Activated CD4-positive, alpha-beta T cell treated with anti-CD3 and anti-CD28 coated beads for 1 hour (primary cell): ENCODE data around the gene FANK1.
"Not testable (repeated sequence)": the region's sequence is repeated elsewhere in the genome, so short reads cannot be mapped to it uniquely, and the experiment has no call there.

Experiments
- DNase-seq: peaks from one replicate; pipeline ENCODE4 v3.0.0-alpha.2; 2020

The FANK1 gene

DNA sequence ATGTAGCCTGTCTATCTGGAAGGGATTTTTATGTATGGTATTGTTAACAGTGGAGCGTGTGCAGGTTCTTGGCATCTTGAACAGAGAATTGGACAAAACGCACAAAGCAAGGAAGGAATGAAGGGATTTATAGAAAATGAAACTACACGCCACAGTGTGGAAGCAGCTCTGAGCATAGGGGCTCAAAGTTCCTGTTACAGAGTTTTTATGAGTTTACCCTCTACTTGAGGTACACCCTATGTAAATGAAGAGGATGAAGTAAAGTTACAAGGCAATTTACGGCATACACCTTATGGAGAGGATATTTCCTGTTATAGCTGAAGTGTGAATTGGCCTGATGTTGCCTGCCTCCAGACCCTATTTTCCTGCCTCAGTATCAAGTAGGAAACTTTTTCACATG is 33.3 kb downstream of the FANK1 start:
- no peak for DNase-seq

DNA sequence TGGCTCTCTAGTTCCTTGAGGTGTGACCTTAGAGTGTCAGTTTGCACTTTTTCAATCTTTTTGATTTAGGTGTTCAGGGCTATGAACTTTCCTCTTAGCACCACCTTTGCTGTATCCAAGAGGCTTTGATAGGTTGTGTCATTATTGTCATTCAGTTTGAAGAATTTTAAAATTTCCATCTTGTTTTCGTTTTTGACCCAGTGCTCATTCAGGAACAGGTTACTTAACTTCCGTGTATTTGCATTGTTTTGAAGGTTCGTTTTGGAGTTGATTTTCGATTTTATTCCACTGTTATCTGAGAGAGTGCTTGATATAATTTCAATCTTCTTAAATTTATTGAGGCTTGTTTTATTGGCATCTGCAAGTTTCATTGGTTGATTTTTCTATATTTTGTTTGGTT is 37.3 kb downstream of the FANK1 start:
- DNase-seq: no peak

GRCh38 chr10:125936331-125936730 is 40.0 kb downstream of the FANK1 start:
- no peak for DNase-seq

DNA sequence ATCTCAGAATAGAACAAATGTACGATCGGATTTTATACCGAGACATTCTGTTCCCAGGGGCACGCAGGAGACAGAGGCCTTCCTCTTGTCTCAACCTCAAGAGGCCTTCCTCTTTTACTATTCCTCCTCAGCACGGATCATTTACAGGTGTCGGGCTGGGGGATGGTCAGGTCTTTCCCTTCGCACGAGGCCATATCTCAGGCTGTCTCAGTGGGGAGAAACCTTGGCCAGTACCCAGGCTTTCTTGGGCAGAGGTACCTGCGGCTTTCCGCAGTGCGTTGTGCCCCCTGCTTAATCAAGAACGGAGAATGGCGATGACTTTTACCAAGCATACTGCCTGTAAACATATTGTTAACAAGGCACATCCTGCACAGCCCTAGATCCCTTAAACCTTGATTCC is 44.2 kb downstream of the FANK1 start:
- no peak for DNase-seq

GRCh38 chr10:125951290-125951689 is 54.9 kb downstream of the FANK1 start:
- DNase-seq: no peak

DNA sequence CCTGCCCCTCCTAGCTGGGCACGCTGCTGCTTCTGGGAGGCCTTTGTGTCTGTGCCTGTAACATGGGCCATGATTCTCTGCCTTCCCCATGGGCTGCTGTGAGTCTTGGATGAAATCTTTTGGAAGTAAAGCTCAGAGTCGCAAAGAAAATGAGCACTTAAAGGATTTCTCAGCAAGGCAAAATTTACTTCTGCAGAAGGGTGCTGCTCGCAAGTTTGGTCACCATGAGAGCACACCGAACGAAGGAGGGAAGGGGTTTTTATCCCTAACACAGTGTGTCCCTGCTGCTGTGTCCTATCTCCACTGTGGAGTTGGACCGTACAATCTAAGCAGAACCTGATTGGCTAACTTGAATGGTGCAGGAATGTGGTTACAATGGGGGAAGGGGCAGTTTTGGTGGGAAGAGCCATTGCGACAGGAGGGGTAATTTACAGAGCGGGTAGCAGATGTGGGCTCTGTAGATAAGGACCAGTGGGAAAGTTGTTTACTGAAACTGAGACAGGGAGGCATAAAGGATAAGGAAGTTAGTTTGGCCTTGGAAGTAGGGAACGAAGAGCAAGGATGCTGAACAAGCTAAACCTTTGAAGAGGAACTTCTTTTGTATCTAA is 57.5 kb downstream of the FANK1 start:
- no peak for DNase-seq

DNA sequence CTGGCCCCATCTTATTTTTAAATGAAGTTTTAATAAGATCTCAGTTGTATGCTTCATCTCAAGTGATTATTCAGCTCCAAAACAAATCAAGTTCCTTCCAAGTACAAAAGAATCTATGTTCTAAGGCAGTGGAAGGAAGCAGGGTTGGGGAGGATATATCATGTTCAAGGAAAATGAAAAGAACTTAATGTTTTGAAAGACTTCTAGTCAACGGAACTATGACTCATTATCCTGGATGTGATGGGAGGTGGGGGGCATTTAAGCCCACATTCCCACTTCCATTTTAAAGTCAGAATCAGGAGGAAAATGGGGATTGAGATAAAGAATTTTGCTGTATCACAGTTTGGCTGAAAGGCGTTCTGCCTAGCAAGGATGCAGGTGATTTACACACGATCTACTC is 59.4 kb downstream of the FANK1 start:
- DNase-seq: no peak

- no peak for DNase-seq
Observed at GRCh38 chr10:125961743-125962142, 65.4 kb downstream of the FANK1 start.

GRCh38 chr10:125962200-125962599 is 65.8 kb downstream of the FANK1 start:
- no peak for DNase-seq

DNA sequence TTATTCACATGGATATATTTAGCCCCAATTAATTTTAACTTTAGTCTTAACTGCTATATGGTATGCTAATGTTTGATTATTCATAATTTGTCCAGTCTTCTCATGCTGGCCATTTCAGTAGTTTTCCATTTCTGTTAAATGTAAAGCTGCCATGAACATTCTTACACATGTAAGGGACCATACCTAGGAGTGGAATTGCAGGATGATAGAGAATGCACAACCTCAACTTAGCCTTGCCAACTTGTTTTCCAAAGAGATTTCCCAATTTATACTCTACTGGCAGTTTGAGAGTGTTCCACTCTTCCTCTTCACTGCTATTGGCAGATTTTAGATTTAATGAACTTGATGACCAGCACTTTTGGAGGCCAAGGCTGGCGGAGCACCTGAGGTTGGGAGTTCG is 68.2 kb downstream of the FANK1 start:
- DNase-seq: no peak

DNA sequence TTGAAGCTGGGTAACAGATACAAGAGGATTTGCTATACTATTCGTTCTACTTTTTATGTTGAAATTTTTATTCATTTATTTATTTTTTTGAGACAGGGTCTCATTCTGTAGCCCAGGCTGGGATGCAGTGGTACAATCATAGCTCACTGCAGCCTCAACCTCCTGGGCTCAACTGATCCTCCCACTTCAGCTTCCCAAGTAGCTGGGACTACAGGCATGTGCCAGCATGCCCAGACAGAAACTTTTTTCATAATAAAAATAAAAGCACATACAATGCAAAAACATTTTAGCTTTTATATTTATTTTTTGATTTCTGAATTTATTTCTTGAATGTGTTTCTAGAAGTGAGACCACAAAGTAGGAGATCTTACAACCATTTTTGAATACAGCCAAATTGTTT is 71.2 kb downstream of the FANK1 start:
- no peak for DNase-seq

- DNase-seq: not testable (repeated sequence)
Observed at GRCh38 chr10:125970077-125970630, 73.8 kb downstream of the FANK1 start.

DNA sequence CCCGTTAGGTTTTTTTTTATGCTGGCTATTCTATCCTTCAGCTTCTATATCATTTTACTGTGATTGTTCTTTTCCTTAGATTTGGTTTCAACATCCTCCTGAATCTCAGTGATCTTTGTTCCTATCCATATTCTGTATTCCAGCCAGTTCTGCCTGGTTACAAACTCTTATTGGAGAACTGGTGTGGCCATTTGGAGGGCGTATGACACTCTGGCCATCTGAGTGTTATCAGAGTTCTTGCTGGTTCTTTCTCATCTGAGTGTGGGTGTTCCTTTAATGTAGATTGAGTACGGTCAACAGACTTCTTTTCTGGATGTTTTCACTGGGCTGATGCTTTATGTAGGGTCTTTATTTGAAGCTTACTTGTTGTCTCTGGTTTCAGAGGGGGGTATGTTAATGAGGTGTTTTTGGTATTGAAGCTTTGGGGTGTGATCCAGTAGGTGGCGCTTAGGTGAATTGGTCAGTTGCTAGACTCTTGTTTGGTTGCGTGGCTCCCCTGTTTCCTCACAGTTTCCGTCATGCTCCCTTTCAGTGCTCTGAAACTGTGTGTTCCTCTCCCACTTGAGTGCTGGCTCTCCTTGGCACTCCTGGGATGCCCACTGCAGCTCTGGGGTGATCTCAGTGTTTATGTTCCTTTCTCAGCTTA is 80.7 kb downstream of the FANK1 start:
- DNase-seq: no peak

- DNase-seq: no peak
Observed at GRCh38 chr10:125979976-125980375, 83.6 kb downstream of the FANK1 start.

- DNase-seq: no peak
Observed at GRCh38 chr10:125980521-125981035, 84.2 kb downstream of the FANK1 start.

DNA sequence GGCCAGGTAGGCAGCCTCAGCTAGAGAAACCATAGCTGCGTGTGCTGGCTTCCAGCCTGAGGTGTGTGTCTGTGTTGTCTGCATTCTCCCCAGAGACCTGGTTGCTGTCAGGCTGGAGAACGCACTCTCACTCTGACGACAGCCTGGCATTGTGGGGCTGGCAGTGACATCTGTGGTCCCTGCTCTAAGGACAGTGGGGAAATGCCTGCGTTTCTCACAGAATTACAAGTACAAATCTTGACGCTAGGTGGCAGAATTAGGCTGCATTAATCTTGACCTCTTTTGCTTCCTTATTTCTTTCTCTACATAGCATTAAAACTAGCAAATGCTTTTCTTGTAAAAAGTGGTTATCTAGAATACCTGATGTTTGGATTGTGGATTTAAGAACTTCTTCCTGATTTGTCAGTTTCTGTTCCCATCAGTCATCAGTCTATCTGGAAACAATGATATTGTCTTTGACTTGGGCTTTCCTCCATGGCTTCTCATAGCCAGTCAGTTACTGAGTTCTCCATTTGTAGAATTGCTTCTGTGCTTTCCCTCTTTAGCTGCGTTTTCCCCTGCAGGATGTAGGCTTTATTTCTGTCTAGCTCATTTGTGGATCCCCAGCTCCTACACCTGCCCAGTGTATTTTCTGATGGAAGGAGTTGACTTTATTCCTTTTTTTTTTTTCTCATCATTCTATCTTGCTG is 86.0 kb downstream of the FANK1 start:
- no peak for DNase-seq

- no peak for DNase-seq
Observed at GRCh38 chr10:125983161-125983560, 86.8 kb downstream of the FANK1 start.

GRCh38 chr10:125983656-125984055 is 87.3 kb downstream of the FANK1 start:
- DNase-seq: no peak

DNA sequence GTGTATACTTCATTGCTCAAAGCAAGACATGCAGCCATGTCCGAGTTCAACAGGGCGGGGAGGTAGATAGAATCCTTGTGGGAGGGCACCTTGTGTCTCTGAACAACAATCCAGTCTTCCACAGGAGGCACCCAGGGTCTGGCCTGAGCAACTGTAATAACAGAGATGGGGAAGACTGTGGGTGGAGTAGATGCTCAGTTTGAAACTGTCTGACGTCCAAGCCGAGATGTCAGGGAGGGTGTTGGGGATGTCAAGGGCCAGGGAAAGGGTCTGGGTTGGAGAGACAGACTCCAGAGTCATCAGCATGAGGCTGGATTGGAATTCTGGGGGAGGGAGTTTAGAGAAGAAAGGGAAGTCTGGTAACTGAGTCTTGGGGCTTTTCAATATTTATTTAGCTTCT is 88.0 kb downstream of the FANK1 start:
- DNase-seq: no peak

GRCh38 chr10:125984865-125985495 is 88.6 kb downstream of the FANK1 start:
- no peak for DNase-seq

DNA sequence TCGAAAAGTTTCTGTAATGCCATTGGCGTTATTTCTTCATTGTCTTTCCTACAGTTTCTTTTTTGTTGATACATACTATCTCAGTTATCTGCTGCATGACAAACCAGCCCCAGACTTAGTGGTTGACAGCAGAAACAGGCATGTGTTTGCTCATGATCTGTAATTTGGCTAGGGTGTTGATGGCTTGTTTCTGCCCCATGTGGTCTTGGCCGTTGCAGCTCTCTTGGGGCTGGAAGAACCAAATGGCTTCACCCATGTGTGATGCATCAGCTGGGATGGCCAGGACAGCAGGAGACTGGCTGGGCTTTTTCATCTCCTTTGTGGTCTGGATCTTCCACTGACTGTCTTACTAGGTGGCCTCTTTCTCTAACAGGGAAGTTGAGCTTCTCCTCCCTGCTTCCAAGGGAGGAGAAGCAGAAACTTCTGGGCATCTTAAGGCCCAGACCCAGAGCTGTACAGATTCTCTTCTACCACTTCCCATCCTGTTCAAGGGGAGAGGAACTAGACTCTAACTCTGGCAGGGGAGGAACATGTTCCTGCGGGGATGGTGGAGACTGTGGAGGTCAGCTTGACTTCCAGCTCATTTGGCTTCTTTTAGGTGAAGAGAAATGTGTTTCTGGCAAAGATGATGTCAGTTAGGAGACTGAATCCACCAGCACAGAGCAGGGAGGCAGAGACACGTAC is 89.3 kb downstream of the FANK1 start:
- DNase-seq: no peak

- no peak for DNase-seq
Observed at GRCh38 chr10:125989791-125990190, 93.4 kb downstream of the FANK1 start.

GRCh38 chr10:125990974-125991373 is 94.6 kb downstream of the FANK1 start:
- DNase-seq: no peak
